ENCODE data around the gene PLCXD3. TPM values are rescaled to one million over a fixed set of nuclear protein-coding genes. Genes with fewer than 3 reads are reported as not detected.

PLCXD3 gene
- total and polyA plus RNA-seq, 2 of the 8 experiments (the other 6 are each of a cell fraction or from before 2014, with no cell fraction given), result 0.03 to 0.07 TPM

DNA sequence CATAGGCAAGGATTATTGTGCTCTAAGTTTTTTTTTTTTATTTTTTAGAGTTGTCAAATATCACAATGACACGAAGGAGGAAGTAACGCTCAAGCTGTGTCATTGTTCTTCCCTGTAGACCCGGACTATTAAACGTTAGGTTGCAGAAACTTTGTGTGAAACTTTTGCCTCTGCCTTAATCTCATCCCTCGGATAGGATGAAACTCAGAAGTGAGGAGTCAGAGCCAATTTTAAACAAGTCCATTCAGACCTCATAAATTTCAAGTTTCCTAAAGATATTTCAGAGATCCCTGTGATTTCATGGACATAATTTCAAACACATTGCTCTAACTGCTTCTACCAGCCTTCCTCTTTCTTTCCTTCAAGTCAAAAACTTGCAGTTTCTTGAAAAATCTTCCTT is 198.3 kb downstream of the PLCXD3 start (continued):
- TF ChIP-seq, protein P1, sequence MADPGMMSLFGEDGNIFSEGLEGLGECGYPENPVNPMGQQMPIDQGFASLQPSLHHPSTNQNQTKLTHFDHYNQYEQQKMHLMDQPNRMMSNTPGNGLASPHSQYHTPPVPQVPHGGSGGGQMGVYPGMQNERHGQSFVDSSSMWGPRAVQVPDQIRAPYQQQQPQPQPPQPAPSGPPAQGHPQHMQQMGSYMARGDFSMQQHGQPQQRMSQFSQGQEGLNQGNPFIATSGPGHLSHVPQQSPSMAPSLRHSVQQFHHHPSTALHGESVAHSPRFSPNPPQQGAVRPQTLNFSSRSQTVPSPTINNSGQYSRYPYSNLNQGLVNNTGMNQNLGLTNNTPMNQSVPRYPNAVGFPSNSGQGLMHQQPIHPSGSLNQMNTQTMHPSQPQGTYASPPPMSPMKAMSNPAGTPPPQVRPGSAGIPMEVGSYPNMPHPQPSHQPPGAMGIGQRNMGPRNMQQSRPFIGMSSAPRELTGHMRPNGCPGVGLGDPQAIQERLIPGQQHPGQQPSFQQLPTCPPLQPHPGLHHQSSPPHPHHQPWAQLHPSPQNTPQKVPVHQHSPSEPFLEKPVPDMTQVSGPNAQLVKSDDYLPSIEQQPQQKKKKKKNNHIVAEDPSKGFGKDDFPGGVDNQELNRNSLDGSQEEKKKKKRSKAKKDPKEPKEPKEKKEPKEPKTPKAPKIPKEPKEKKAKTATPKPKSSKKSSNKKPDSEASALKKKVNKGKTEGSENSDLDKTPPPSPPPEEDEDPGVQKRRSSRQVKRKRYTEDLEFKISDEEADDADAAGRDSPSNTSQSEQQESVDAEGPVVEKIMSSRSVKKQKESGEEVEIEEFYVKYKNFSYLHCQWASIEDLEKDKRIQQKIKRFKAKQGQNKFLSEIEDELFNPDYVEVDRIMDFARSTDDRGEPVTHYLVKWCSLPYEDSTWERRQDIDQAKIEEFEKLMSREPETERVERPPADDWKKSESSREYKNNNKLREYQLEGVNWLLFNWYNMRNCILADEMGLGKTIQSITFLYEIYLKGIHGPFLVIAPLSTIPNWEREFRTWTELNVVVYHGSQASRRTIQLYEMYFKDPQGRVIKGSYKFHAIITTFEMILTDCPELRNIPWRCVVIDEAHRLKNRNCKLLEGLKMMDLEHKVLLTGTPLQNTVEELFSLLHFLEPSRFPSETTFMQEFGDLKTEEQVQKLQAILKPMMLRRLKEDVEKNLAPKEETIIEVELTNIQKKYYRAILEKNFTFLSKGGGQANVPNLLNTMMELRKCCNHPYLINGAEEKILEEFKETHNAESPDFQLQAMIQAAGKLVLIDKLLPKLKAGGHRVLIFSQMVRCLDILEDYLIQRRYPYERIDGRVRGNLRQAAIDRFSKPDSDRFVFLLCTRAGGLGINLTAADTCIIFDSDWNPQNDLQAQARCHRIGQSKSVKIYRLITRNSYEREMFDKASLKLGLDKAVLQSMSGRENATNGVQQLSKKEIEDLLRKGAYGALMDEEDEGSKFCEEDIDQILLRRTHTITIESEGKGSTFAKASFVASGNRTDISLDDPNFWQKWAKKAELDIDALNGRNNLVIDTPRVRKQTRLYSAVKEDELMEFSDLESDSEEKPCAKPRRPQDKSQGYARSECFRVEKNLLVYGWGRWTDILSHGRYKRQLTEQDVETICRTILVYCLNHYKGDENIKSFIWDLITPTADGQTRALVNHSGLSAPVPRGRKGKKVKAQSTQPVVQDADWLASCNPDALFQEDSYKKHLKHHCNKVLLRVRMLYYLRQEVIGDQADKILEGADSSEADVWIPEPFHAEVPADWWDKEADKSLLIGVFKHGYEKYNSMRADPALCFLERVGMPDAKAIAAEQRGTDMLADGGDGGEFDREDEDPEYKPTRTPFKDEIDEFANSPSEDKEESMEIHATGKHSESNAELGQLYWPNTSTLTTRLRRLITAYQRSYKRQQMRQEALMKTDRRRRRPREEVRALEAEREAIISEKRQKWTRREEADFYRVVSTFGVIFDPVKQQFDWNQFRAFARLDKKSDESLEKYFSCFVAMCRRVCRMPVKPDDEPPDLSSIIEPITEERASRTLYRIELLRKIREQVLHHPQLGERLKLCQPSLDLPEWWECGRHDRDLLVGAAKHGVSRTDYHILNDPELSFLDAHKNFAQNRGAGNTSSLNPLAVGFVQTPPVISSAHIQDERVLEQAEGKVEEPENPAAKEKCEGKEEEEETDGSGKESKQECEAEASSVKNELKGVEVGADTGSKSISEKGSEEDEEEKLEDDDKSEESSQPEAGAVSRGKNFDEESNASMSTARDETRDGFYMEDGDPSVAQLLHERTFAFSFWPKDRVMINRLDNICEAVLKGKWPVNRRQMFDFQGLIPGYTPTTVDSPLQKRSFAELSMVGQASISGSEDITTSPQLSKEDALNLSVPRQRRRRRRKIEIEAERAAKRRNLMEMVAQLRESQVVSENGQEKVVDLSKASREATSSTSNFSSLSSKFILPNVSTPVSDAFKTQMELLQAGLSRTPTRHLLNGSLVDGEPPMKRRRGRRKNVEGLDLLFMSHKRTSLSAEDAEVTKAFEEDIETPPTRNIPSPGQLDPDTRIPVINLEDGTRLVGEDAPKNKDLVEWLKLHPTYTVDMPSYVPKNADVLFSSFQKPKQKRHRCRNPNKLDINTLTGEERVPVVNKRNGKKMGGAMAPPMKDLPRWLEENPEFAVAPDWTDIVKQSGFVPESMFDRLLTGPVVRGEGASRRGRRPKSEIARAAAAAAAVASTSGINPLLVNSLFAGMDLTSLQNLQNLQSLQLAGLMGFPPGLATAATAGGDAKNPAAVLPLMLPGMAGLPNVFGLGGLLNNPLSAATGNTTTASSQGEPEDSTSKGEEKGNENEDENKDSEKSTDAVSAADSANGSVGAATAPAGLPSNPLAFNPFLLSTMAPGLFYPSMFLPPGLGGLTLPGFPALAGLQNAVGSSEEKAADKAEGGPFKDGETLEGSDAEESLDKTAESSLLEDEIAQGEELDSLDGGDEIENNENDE (IDR thresholded peaks at IDR 0.05; ENCODE audit: insufficient replicate concordance, low read length), result no peak
- TF ChIP-seq EGR1 (IDR thresholded peaks at IDR 0.05; ENCODE audit: borderline replicate concordance, low read depth, low read length) (no peak), NRF1 (IDR thresholded peaks at IDR 0.05; ENCODE audit: low read depth, low read length) (no peak), SP1 (IDR thresholded peaks at IDR 0.05; ENCODE audit: low read depth, low read length) (no peak), RFX5 (IDR thresholded peaks at IDR 0.05; ENCODE audit: borderline replicate concordance, low read depth, low read length) (no peak), POLR2A (IDR thresholded peaks at IDR 0.05; ENCODE audit: control extremely low read depth in 1 of 2, low read depth in 2 of 2, low read length in 2 of 2) (no peak), MAFK (IDR thresholded peaks at IDR 0.05; ENCODE audit: low read depth, low read length) (no peak)
